ENCODE data around the gene RAD51.

RAD51 gene

GRCh38 chr15:40749151-40749630, 54.2 kb downstream of the RAD51 start:
- no peak for TF ChIP-seq CTCF (IDR thresholded peaks at IDR 0.05)
- DNase-seq (ENCODE audit: low spot score), result no peak
- Histone ChIP-seq H3K4me3 (no peak overlapping the region), H3K27ac (no peak overlapping the region)

GRCh38 chr15:40750885-40751284, 55.9 kb downstream of the RAD51 start:
- H3K4me3 ChIP-seq, result no peak overlapping the region
- DNase-seq (ENCODE audit: low spot score), result no peak
- H3K27ac ChIP-seq, result no peak overlapping the region
- no peak for TF ChIP-seq CTCF (IDR thresholded peaks at IDR 0.05)

- DNase-seq (ENCODE audit: low spot score), result no peak
- H3K4me3 ChIP-seq, result no peak overlapping the region
- no peak overlapping the region for H3K27ac ChIP-seq
- TF ChIP-seq CTCF (IDR thresholded peaks at IDR 0.05), result no peak
Observed at GRCh38 chr15:40751745-40752144, 56.8 kb downstream of the RAD51 start.

GRCh38 chr15:40754574-40754882, 59.6 kb downstream of the RAD51 start:
- DNase-seq (ENCODE audit: low spot score), result no peak
- no peak for TF ChIP-seq CTCF (IDR thresholded peaks at IDR 0.05)
- peak overlapping the region; percentile 74 for H3K4me3 ChIP-seq
- peak overlapping the region; percentile 63 to 80 for H3K27ac ChIP-seq

- no peak for TF ChIP-seq CTCF (IDR thresholded peaks at IDR 0.05)
- peak within 1 kb of the TSS; percentile 74 for H3K4me3 ChIP-seq
- peak; percentile 91 for DNase-seq (ENCODE audit: low spot score)
- peak within 1 kb of the TSS; percentile 63 to 80 for H3K27ac ChIP-seq
Observed at GRCh38 chr15:40754883-40755811, 60.2 kb downstream of the RAD51 start, which contains the start of gene RMDN3. RMDN3 (minus strand) TSS chr15:40755254; CDS start chr15:40754783, 471 bp downstream.

- no peak for DNase-seq (ENCODE audit: low spot score)
- TF ChIP-seq CTCF (IDR thresholded peaks at IDR 0.05), result no peak
- H3K27ac ChIP-seq, result no peak overlapping the region
- peak overlapping the region; percentile 74 for H3K4me3 ChIP-seq
Observed at GRCh38 chr15:40755812-40756208, 60.8 kb downstream of the RAD51 start.

GRCh38 chr15:40756938-40757337, 62.0 kb downstream of the RAD51 start:
- no peak for DNase-seq (ENCODE audit: low spot score)
- Histone ChIP-seq H3K27ac (no peak overlapping the region), H3K4me3 (no peak overlapping the region)
- TF ChIP-seq CTCF (IDR thresholded peaks at IDR 0.05), result no peak

Data from coronary artery (tissue), 2 donors.